ENCODE measurements around the gene R3HDM4. TPM values are rescaled to one million over a fixed set of nuclear protein-coding genes. Genes with fewer than 3 reads are reported as not detected.
"Not testable (repeated sequence)": the region's sequence is repeated elsewhere in the genome, so short reads cannot be mapped to it uniquely, and the experiment has no call there.

Gene R3HDM4
- total and polyA plus RNA-seq, 2 donors (not counting 3 experiments of a cell fraction or from before 2014, with no cell fraction given): 51.8 to 53.9 TPM

DNA sequence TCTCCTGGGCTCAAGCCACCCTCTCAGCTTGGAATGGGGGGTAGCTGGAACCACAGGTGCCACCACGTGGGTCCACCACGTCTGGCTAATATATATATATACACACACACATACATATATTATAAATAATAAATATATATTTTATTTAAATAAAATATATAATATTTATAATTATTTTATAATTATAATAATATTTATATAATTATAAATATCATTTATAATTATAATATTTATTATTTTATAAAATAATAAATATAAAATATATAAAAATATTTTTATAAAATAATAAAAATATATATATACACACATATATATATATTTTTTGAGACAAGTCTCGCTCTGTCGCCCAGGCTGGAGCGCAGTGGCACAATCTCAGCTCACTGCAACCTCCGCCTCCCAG lies 58.5 kb downstream of the R3HDM4 start:
- no peak overlapping the region for H3K9ac ChIP-seq (replicated peaks; ENCODE audit: extremely low read depth, insufficient read depth, low read length)
- BruUV-seq (replicated peaks): no TSS peak
- no peaks in the 10 kb centered on the region for H3K36me3 ChIP-seq (ENCODE audit: control insufficient read depth in 2 of 2, extremely low read depth in 1 of 2, insufficient read depth in 2 of 2, low read length in 2 of 2)
- H3K4me3 ChIP-seq (replicated peaks in 1 of 3; ENCODE audit: insufficient read depth in 1 of 3, low read depth in 1 of 3, low read length in 3 of 3): no peak overlapping the region
- DNase-seq (ENCODE audit: low read depth, low spot score) (no peak), FAIRE-seq (no peak)
- no peaks in the 10 kb centered on the region for H3K27me3 ChIP-seq (ENCODE audit: control insufficient read depth in 2 of 2, insufficient read depth in 2 of 2, low read length in 2 of 2)
- POLR2A ChIA-PET: interaction anchor here (0.7 kb wide), 1 partner anchor 114 kb away, joined by 3 read pairs; no protein-coding TSS in a partner anchor
- no peak overlapping the region for H3K4me2 ChIP-seq (ENCODE audit: insufficient read depth, low read length)
- H3K4me1 ChIP-seq (ENCODE audit: control insufficient read depth, extremely low read depth, insufficient read depth, low read length): no peaks in the 10 kb centered on the region
- H4K20me1 ChIP-seq (replicated peaks; ENCODE audit: control insufficient read depth, extremely low read depth, insufficient read depth, low read length): no peaks in the 10 kb centered on the region
- CTCF ChIA-PET: no interaction called here
- H2AFZ ChIP-seq (ENCODE audit: low read depth, low read length): no peak overlapping the region
- H3K9me1 ChIP-seq (replicated peaks; ENCODE audit: control insufficient read depth, extremely low read depth, insufficient read depth, low read length): no peaks in the 10 kb centered on the region
- dilution Hi-C loops (cut with MboI; ENCODE audit: extremely low pct_ligation_motif_present, low sequenced_read_pairs) (no loop called here), intact Hi-C loops (cut with micrococcal nuclease) (no loop called here)
- H3K27ac ChIP-seq (ENCODE audit: insufficient read depth, low read depth, low read length): no peak overlapping the region
- no peaks in the 10 kb centered on the region for H3K79me2 ChIP-seq (ENCODE audit: control insufficient read depth, insufficient read depth, low read length)
- no peak for TF ChIP-seq GATA2 (IDR thresholded peaks at IDR 0.05; ENCODE audit: insufficient read depth, insufficient read length, low read depth, low read length)
- no peak for TF ChIP-seq EZH2 (IDR thresholded peaks at IDR 0.05; ENCODE audit: borderline replicate concordance, low read depth, low read length, severe bottlenecking)
- no peaks in the 10 kb centered on the region for H3K9me3 ChIP-seq (replicated peaks; ENCODE audit: control insufficient read depth, insufficient read depth, low read length)

- H3K9ac ChIP-seq (replicated peaks; ENCODE audit: extremely low read depth, insufficient read depth, low read length); H3K27me3 ChIP-seq (ENCODE audit: control insufficient read depth in 2 of 2, insufficient read depth in 2 of 2, low read length in 2 of 2); dilution Hi-C loops (cut with MboI; ENCODE audit: extremely low pct_ligation_motif_present, low sequenced_read_pairs); H3K4me1 ChIP-seq (ENCODE audit: control insufficient read depth, extremely low read depth, insufficient read depth, low read length); H4K20me1 ChIP-seq (replicated peaks; ENCODE audit: control insufficient read depth, extremely low read depth, insufficient read depth, low read length); H3K4me2 ChIP-seq (ENCODE audit: insufficient read depth, low read length); H3K36me3 ChIP-seq (ENCODE audit: control insufficient read depth in 2 of 2, extremely low read depth in 1 of 2, insufficient read depth in 2 of 2, low read length in 2 of 2); H3K79me2 ChIP-seq (ENCODE audit: control insufficient read depth, insufficient read depth, low read length); CTCF ChIA-PET; BruUV-seq (replicated peaks); POLR2A ChIA-PET; H3K9me3 ChIP-seq (replicated peaks; ENCODE audit: control insufficient read depth, insufficient read depth, low read length); H2AFZ ChIP-seq (ENCODE audit: low read depth, low read length); H3K27ac ChIP-seq (ENCODE audit: insufficient read depth, low read depth, low read length); H3K4me3 ChIP-seq (replicated peaks in 1 of 3; ENCODE audit: insufficient read depth in 1 of 3, low read depth in 1 of 3, low read length in 3 of 3); DNase-seq (ENCODE audit: low read depth, low spot score); intact Hi-C loops (cut with micrococcal nuclease); H3K9me1 ChIP-seq (replicated peaks; ENCODE audit: control insufficient read depth, extremely low read depth, insufficient read depth, low read length); FAIRE-seq: not testable (repeated sequence)
These were observed 59.3 kb downstream of the R3HDM4 start for GRCh38 chr19:853614-854220.

All from endothelial cell of umbilical vein (primary cell).